SH-SY5Y (cell line): ENCODE data around the gene ZDHHC14.

Experiments
- GATA2 ChIP-seq: IDR thresholded peaks from 2 replicates; pipeline ENCODE4 v1.6.1; 2011; ENCODE audit warnings: mild to moderate bottlenecking, low read depth, low read length
- GATA3 ChIP-seq: IDR thresholded peaks from 2 replicates; pipeline ENCODE4 v1.6.1; 2011; ENCODE audit warnings: low read depth, mild to moderate bottlenecking, low read length, moderate library complexity

GRCh38 chr6:157629220-157629619 is 248.2 kb downstream of the ZDHHC14 start:
- no peak for TF ChIP-seq GATA3
- no peak for TF ChIP-seq GATA2
